ENCODE measurements around the gene FRYL.
"Not testable (repeated sequence)": the region's sequence is repeated elsewhere in the genome, so short reads cannot be mapped to it uniquely, and the experiment has no call there.

Gene FRYL

DNA sequence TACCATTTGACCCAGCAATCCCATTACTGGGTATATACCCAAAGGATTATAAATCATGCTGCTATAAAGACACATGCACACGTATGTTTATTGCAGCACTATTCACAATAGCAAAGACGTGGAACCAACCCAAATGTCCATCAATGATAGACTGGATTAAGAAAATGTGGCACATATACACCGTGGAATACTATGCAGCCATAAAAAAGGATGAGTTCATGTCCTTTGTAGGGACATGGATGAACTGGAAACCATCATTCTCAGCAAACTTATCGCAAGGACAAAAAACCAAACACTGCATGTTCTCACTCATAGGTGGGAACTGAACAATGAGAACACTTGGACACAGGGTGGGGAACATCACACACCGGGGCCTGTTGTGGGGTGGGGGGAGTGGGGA lies 34.9 kb downstream of the FRYL start:
- DNase-seq (ENCODE audit: low spot score), result not testable (repeated sequence)

DNA sequence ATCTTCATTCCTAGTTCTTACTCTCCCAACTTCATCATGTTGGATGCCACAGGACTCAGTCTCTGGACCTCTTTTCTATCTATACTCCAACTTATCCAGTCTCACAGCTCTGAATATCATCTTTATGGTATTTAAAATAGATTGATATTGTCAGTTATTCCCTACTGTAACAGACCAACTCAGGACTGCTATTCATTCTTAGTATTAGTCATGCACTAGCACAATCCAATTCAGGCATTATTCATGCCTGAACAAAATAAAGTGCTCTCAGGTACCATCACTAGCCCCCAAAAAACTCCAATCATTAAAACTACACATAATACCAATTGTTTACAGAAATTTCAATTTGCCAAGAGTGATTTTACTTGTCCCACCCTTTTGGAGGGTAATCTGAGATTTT lies 37.7 kb downstream of the FRYL start:
- no peak for DNase-seq (ENCODE audit: low spot score)

DNA sequence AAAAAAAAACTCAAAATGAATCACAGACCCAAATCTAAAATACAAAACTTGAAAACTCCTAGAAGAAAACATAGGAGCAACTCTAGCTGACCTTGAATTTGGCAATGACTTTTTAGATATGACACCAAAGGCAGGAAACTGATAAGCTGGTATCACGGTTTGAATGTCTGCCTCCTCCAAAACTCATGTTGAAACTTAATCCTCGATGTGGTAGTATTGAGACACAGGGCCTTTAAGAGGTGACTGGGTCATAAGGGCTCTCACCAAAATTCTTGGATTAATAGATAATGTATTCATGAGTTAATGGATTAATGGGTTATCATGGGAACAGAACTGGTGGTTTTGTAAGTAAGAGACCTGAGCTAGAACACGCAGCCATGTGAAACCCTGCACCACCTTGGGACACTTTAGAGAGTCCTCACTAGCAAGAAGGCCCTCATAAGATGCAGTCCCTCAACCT lies 40.5 kb downstream of the FRYL start:
- DNase-seq (ENCODE audit: low spot score), result no peak

DNA sequence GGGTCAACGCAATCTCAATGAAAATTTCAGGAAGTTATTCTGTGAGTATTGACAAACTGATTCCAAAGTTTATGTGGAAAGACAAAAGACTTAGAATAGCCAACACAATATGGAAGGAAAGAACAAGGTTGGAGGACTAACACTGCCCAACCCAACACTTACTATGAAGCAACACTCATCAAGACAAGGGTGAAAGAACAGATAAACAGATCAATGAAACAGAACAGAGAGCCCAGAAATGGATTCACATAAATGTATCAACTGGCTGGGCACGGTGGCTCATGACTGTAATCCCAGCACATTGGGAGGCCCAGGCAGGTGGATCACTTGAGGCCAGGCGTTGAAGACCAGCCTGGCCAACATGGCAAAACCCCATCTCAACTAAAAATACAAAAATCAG lies 41.2 kb downstream of the FRYL start:
- DNase-seq (ENCODE audit: low spot score), result no peak

DNA sequence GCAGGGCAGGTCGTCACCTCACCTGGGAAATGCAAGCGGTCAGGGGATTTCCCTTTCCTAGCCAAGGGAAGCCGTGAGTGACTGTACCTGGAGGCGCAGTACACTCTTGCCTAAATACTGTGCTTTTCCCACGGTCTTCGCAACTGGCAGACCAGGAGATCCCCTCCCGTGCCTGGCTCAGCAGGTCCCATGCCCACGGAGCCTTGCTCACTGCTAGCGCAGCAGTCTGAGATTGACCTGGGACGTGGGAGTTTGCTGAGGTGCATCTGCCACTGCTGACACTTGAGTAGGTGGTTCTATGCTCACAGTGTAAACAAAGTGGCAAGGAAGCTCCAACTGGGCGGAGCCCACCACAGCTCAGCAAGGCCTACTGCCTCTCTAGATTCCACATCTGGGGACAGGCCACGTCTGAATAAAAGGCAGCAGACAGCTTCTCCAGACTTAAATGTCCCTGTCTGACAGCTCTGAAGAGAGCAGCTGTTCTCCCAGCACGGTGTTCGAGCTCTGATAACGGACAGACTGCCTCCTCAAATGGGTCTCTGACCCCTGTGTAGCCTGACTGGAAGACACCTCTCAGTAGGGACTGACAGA lies 51.1 kb downstream of the FRYL start:
- not testable (repeated sequence) for DNase-seq (ENCODE audit: low spot score)

DNA sequence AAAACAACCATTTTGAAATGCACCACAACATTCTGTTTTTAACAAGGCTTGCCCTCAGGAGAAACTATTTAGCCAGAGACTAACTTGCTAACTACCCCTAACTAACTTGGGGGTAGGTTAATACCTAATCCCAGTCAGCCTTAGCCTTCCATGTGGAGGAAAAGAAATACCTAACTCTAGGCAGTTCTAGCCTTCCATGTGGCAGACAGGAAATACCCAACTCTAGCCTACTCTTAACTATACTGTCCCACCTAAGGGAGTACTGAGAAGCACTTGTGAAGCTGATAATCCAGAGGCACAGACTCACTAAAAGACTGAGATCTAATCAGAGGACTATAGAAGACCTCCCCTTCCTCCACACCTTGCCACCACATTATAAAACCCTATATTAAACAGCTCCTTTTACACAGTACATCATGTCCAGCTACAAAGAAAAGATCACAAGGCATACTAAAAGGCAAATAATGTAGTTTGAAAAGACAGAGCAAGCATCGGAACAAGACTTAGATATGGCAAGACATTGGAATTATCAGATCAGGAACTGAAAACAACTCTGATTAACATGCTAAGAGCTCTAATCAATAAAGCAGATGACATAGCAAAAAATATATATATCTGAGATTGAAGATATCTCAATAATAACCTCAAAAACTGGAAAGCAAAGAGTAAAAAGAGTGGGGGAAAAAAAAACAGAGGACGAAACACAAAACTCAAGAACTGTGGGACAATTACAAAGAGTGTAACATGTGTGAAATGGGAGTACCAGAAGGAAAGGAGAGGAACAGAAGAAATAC lies 52.2 kb downstream of the FRYL start:
- DNase-seq (ENCODE audit: low spot score), result no peak

GRCh38 chr4:48725414-48725813 lies 54.7 kb downstream of the FRYL start:
- no peak for DNase-seq (ENCODE audit: low spot score)

DNA sequence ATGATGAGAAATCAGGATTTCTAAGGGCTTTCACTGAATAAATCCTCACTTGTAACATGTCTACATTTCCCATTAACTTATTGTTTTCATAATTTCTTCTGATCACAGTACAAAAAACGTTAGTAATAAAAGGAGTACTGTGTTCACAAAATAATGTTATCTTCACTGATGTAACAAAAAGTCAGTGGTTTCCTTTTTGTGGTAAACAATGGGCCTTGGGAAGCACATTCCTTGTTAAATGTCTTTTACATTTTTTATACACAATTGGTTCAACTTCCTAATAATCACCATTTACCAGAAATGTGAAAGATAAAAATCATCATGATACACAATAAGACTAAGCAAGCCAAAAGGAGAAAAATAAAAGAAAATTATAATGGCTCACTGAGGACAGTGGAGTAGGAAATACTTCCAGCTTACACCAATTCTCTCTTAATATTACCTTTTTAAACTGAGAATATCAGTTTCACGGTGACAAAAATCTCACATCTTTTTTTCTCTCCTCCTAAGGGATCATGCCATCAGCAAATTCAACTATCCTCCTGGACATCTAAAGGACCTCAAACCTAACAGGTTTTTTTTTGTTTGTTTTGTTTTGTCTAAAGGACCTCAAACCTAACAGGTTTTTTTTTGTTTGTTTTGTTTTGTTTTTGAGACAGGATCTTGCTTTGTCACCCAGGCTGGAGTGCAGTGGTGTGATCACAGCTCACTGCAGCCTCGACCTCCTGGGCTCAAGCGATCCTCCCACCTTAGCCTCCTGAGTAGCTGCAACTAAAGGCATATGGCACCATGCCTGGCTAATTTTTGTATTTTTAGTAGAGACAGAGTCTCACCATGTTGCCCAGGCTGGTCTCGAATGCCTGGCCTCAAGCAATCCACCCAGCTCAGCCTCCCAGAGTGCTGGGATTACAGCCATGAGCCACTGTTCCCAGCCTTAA lies 57.3 kb downstream of the FRYL start:
- DNase-seq (ENCODE audit: low spot score), result peak; percentile 4

GRCh38 chr4:48720459-48720858 lies 59.6 kb downstream of the FRYL start:
- no peak for DNase-seq (ENCODE audit: low spot score)

GRCh38 chr4:48718818-48719465 lies 61.1 kb downstream of the FRYL start:
- DNase-seq (ENCODE audit: low spot score), result no peak

DNA sequence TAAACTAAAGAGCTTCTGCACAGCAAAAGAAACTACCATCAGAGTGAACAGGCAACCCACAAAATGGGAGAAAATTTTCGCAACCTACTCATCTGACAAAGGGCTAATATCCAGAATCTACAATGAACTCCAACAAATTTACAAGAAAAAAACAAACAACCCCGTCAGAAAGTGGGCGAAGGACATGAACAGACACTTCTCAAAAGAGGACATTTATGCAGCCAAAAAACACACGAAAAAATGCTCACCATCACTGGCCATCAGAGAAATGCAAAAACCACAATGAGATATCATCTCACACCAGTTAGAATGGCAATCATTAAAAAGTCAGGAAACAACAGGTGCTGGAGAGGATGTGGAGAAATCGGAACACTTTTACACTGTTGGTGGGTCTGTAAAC lies 63.8 kb downstream of the FRYL start:
- not testable (repeated sequence) for DNase-seq (ENCODE audit: low spot score)

DNA sequence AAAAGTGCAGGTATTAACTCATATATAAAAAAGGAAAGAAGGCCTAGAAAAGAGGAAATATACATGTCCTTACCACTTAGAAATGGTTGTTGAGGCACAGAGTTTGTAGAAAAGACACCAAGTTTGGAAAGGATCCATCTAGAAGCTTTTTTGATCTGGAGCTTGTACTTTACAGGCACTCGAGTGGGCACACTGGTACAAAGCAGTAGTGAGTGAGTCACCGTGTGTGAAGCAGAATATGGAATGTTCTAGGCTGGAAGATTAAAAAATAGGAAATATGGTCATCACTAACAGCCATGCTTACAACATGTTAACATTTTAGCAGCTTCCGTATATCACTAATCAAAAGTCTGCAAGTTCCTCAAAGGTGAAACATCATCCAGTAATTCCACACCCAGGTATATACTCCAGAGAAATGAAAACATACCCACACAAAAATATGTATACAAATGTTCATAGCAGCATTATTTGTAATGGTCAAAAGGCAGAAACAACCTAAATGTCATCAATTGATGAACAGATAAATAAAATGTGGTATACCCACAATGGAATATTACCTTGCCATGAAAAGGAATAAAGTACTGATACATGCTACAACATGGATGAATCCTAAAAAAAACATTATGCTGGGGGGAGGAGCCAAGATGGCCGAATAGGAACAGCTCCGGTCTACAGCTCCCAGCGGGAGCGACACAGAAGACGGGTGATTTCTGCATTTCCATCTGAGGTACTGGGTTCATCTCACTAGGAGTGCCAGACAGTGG lies 69.5 kb downstream of the FRYL start:
- DNase-seq (ENCODE audit: low spot score), result no peak

DNA sequence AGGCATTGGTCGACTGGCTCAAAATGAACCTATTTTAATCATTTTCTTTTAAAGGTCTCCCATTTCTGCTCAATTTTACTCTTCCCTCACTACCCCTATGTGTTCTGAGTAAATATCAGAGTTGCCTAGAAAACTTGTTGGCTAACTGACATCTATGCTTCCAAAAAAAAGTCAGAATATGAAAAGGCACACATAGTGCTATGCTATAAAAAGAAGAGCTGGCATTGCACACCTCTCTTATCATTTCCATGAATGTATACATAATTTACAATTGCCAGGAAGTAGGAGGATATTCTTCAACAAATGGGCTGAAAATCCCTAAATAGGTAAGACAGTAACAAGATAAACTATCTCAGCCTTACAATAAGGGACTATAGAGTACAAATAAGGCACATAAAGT lies 70.2 kb downstream of the FRYL start:
- no peak for DNase-seq (ENCODE audit: low spot score)

DNA sequence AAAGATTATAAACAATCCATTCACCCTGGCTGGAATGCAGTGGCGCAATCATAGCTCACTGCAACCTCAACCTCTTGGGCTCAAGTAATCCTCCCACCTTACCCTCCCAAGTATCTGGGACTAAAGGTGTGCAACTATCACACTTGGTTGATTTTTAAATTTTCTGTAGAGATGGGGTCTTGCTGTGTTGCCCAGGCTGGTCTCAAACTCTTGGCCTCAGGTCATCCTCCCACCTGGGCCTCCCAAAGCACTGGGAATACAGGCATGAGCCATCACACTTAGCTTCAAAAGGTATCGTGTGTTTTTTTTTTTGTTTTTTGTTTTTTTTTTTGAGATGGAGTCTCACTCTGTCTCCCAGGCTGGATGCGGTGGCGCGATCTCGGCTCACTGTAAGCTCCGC lies 71.5 kb downstream of the FRYL start:
- DNase-seq (ENCODE audit: low spot score), result no peak

- no peak for DNase-seq (ENCODE audit: low spot score)
These were observed 73.3 kb downstream of the FRYL start for GRCh38 chr4:48706736-48707135.

- no peak for DNase-seq (ENCODE audit: low spot score)
These were observed 74.5 kb downstream of the FRYL start for GRCh38 chr4:48705609-48706008.

DNA sequence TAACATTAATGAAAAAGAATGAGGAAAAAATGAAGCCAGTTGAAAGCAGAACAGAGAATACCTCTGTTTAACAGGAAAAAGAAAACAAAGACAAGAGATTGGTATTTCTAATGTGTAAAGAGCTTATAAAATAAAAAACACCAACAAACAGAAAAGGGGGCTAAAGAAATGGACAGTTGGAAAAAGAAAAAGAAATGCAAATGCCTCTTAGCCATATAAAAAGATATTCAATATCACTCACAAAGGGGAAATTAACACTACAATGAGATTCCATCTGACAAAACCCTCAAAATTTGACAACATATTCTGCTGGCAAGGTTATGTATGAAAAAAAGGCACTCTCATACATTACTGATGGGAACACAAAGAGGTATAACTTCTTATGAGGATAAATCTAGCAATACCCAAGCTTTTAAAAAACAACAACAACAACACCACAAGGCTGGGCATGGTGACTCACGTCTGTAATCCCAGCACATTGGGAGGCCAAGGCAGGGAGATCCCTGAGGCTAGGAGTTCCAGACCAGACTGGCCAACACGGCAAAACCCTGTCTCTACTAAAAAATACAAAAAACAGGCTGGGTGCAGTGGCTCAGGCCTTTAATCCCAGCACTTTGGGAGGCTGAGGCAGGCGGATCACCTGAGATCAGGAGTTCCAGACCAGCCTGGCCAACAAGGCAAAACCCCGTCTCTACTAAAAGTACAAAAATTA lies 75.8 kb downstream of the FRYL start:
- no peak for DNase-seq (ENCODE audit: low spot score)

- no peak for DNase-seq (ENCODE audit: low spot score)
These were observed 80.6 kb downstream of the FRYL start for GRCh38 chr4:48699475-48699874.

GRCh38 chr4:48698029-48698971 lies 81.8 kb downstream of the FRYL start:
- DNase-seq (ENCODE audit: low spot score), result peak; percentile 26

DNA sequence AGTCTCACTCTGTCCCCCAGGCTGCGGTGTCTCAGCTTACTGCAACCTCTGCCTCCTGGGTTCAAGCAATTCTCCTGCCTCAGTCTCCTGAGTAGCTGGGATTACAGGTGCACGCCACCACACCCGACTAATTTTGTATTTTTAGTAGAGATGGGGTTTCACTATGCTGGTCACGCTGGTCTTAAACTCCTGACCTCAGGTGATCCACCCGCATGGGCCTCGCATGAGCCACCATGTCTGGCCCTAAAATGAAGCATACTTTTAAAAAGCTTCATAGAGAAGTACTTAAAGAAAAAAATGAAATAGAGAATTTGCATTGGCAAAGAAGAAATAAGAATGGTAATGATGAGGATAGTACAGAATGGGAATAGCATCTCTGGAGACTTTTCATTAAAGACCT lies 82.6 kb downstream of the FRYL start:
- DNase-seq (ENCODE audit: low spot score), result not testable (repeated sequence)

All from COLO829 (cell line).